ENCODE data around the gene KYAT1. TPM values are rescaled to one million over a fixed set of nuclear protein-coding genes. Genes with fewer than 3 reads are reported as not detected.

Gene KYAT1
- total and polyA plus RNA-seq, 2 of the 8 experiments (the other 6 are each of a cell fraction or from before 2014, with no cell fraction given) = 30.4 to 42.2 TPM

DNA sequence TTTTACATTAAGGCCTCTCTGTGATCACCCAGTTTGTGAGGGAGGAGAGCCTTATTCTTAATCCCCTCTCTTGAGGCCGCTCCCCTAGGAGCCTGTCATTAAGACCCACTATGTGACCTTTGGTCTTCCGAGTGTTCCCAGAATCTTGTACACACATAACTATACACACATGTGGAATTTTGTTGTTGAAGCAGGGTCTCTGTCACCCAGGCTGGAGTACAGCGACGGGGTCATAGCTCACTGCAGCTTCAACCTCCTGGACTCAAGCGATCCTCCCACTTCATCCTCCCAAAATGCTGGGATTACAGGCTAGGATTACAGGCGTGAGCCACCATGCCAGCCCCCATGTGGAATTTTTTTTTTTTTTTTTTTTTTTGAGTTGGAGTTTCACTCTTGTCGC is 24.2 kb upstream of the KYAT1 start:
- CTCF ChIA-PET (ENCODE audit: partially characterized antibody) = interaction anchor here (0.6 to 1.4 kb wide), 6 partner anchors 20 to 831 kb away, joined by 3 to 4 read pairs (median 3); no protein-coding TSS in a partner anchor
- Histone ChIP-seq H3K27me3 (replicated peaks in 1 of 4; ENCODE audit: control insufficient read depth in 3 of 4, extremely low read depth in 1 of 4, insufficient read depth in 3 of 4, low read length in 3 of 4) (no peaks in the 10 kb centered on the region), H4K20me1 (replicated peaks in 1 of 2; ENCODE audit: control insufficient read depth in 1 of 2, insufficient read depth in 2 of 2, low read length in 2 of 2) (peaks cover 20 to 28% of the 10 kb centered on the region in 2 experiments), H3K56ac (replicated peaks; ENCODE audit: insufficient read length, low read depth, low read length) (no peak overlapping the region), H3K9me3 (ENCODE audit: insufficient read depth in 2 of 2, low read depth in 1 of 2, low read length in 1 of 2) (no peaks in the 10 kb centered on the region), H2BK5ac (ENCODE audit: low read depth, low read length) (no peak overlapping the region), H3K14ac (ENCODE audit: insufficient read length) (no peak overlapping the region), H4K91ac (replicated peaks; ENCODE audit: insufficient read length, low read length) (no peak overlapping the region), H2AFZ (ENCODE audit: low read length) (no peak overlapping the region), H3K79me2 (ENCODE audit: control insufficient read depth in 1 of 2, insufficient read depth in 2 of 2, low read length in 2 of 2) (peaks cover 0 to 54% of the 10 kb centered on the region in 2 experiments; a peak in 2 of 4 replicates), H3K4me1 (replicated peaks in 1 of 4; ENCODE audit: control insufficient read depth in 3 of 4, insufficient read depth in 4 of 4, low read length in 3 of 4) (peaks cover 0 to 4% (median 2%) of the 10 kb centered on the region in 4 experiments; a peak in 5 of 7 replicates), H2BK15ac (ENCODE audit: low read length) (no peak overlapping the region), H2BK12ac (ENCODE audit: low read depth, low read length) (no peak overlapping the region), H3K27ac (ENCODE audit: low read depth, low read length) (no peak overlapping the region), H3K18ac (ENCODE audit: extremely low read depth, low read length) (no peak overlapping the region), H4K8ac (ENCODE audit: extremely low read depth, insufficient read depth, low read length) (no peak overlapping the region), H3K4me2 (ENCODE audit: insufficient read depth in 1 of 2, low read depth in 2 of 2, low read length in 2 of 2) (no peak overlapping the region), H3K23ac (ENCODE audit: insufficient read length) (no peak overlapping the region), H3K4me3 (ENCODE audit: extremely low read depth in 1 of 4, insufficient read depth in 2 of 4, low read depth in 3 of 4, low read length in 4 of 4) (no peak overlapping the region), H2AK5ac (ENCODE audit: low read depth, low read length) (no peak overlapping the region), H3K4ac (replicated peaks; ENCODE audit: insufficient read length, low read depth, low read length) (no peak overlapping the region), H3K36me3 (ENCODE audit: control insufficient read depth in 2 of 4, insufficient read depth in 4 of 4, low read length in 3 of 4) (peaks cover 17 to 36% (median 31%) of the 10 kb centered on the region in 4 experiments; a peak in 7 of 8 replicates), H3K23me2 (ENCODE audit: low read depth, low read length) (no peaks in the 10 kb centered on the region), H4K5ac (ENCODE audit: insufficient read length, low read depth, low read length) (no peak overlapping the region), H2BK20ac (ENCODE audit: low read length) (no peak overlapping the region), H3K9ac (replicated peaks in 1 of 4; ENCODE audit: extremely low read depth in 1 of 4, low read depth in 3 of 4, low read length in 3 of 4) (no peak overlapping the region), H3K79me1 (ENCODE audit: low read depth, low read length) (peaks cover 6% of the 10 kb centered on the region), H2BK120ac (replicated peaks; ENCODE audit: low read depth, low read length) (no peak overlapping the region)
- FAIRE-seq (no peak), DNase-seq (ENCODE audit: low read depth in 1 of 2, low spot score in 2 of 2) (no peak)
- 99% methylated on average over 6 of the region's 7 CpGs; no CpG with 5 or more reads in 1 of the 2 experiments for WGBS, 2 experiments (ENCODE audit: extremely low coverage in 1 of 2, insufficient coverage in 1 of 2, insufficient read length in 1 of 2, insufficient replicate concordance in 2 of 2, low coverage in 1 of 2, low lambda C conversion rate in 2 of 2, missing lambda C conversion rate in 1 of 2)
- TF ChIP-seq CHD1 (IDR thresholded peaks at IDR 0.05; ENCODE audit: low read depth, low read length) (no peak), GABPA (IDR thresholded peaks at IDR 0.05; ENCODE audit: borderline replicate concordance, insufficient read depth, low read length) (no peak), BACH1 (IDR thresholded peaks at IDR 0.05; ENCODE audit: low read length) (no peak), KDM4A (IDR thresholded peaks at IDR 0.05; ENCODE audit: low read depth, low read length, severe bottlenecking) (no peak), SRF (IDR thresholded peaks at IDR 0.05; ENCODE audit: low read depth, low read length) (no peak), JUND (IDR thresholded peaks at IDR 0.05; ENCODE audit: low read length) (no peak), POLR2AphosphoS5 (IDR thresholded peaks at IDR 0.05; ENCODE audit: low read depth, low read length) (no peak)
- POLR2A ChIA-PET (ENCODE audit: partially characterized antibody) = interaction anchor here (1.3 to 1.7 kb wide), 2 partner anchors 8 to 12 kb away, joined by 3 to 4 read pairs; no protein-coding TSS in a partner anchor

Measured in H1 (cell line).